SU-DHL-6 (cell line): Measurements from ENCODE around the gene TMEM87B.

Experiments
- H2AFZ ChIP-seq: fragments of 200-600 bp; sonication (generic); 2 replicates; pipeline ENCODE4 v1.6.1; 2014; ENCODE audit warnings: low read depth, mild to moderate bottlenecking, moderate library complexity, mixed read lengths, antibody characterized with exemption, low read length; ENCODE audit not compliant: severe bottlenecking
- H3F3A ChIP-seq: fragments of 200-600 bp; shearing (Covaris generic); 2 replicates; pipeline ENCODE4 v1.6.0; 2016; ENCODE audit warnings: antibody characterized with exemption, mild to moderate bottlenecking; ENCODE audit not compliant: insufficient read depth
- H3K27ac ChIP-seq: fragments of 200-600 bp; sonication (generic); 2 replicates; pipeline ENCODE4 v1.5.1; 2016; ENCODE audit warnings: low read depth, mild to moderate bottlenecking, low read length, moderate library complexity, mixed read lengths
- H3K27me3 ChIP-seq: fragments of 200-600 bp; sonication (generic), shearing (Covaris generic); 2 replicates; pipeline ENCODE4 v1.6.0; 2014; ENCODE audit warnings: mild to moderate bottlenecking, low read length
- H3K36me3 ChIP-seq: fragments of 200-600 bp; sonication (generic); 2 replicates; pipeline ENCODE4 v1.6.1; 2014; ENCODE audit warnings: mild to moderate bottlenecking, low read length, mixed read lengths
- H3K4me2 ChIP-seq: fragments of 300-600, 200-600 bp; shearing (Covaris generic), sonication (generic); 2 replicates; pipeline ENCODE4 v1.6.0; 2014; ENCODE audit warnings: low read length, low read depth, mild to moderate bottlenecking; ENCODE audit not compliant: poor library complexity, severe bottlenecking
- H3K4me3 ChIP-seq: fragments of 200-600 bp; sonication (generic); 2 replicates; pipeline ENCODE4 v1.5.1; 2014; ENCODE audit warnings: antibody characterized with exemption, low read length, mild to moderate bottlenecking, mixed read lengths; ENCODE audit not compliant: insufficient read depth, poor library complexity, severe bottlenecking
- H3K79me2 ChIP-seq: fragments of 200-600 bp; sonication (generic); 2 replicates; pipeline ENCODE4 v1.6.1; 2014; ENCODE audit warnings: mild to moderate bottlenecking, low read length, moderate library complexity; ENCODE audit not compliant: insufficient read depth
- H3K9ac ChIP-seq: fragments of 200-600 bp; sonication (generic); 2 replicates; pipeline ENCODE4 v1.7.0; 2014; ENCODE audit warnings: mild to moderate bottlenecking, low read length
- H3K9me2 ChIP-seq: fragments of 200-600 bp; sonication (generic); replicated peaks from 2 replicates; pipeline ENCODE4 v1.6.1; 2014; ENCODE audit warnings: low read length; ENCODE audit not compliant: insufficient read depth
- H3K9me3 ChIP-seq: fragments of 200-600 bp; sonication (generic); 2 replicates; pipeline ENCODE4 v1.6.1; 2014; ENCODE audit warnings: low read length, mixed read lengths; ENCODE audit not compliant: insufficient read depth
- H4K20me1 ChIP-seq: fragments of 200-600 bp; sonication (generic); 2 replicates; pipeline ENCODE4 v1.6.1; 2014; ENCODE audit warnings: low read depth, mild to moderate bottlenecking, antibody characterized with exemption, low read length, moderate library complexity, mixed read lengths
- CTCF ChIP-seq: fragments of 200-600 bp; sonication (generic); IDR thresholded peaks from one replicate; pipeline ENCODE4 v1.5.1; 2017; ENCODE audit warnings: antibody characterized with exemption, mild to moderate bottlenecking, low read length, moderate library complexity; ENCODE audit not compliant: insufficient read depth, poor library complexity, severe bottlenecking
- EZH2phosphoT487 ChIP-seq: fragments of 200-600 bp; sonication (generic), shearing (Covaris generic); conservative IDR thresholded peaks from 2 replicates; pipeline ENCODE4 v1.6.1; 2018; ENCODE audit warnings: mild to moderate bottlenecking, antibody characterized with exemption, low read length, moderate library complexity, mixed read lengths

The TMEM87B gene

GRCh38 chr2:112024231-112024630, 30.8 kb upstream of the TMEM87B start:
- no peak overlapping the region for H3K4me2 ChIP-seq
- TF ChIP-seq EZH2phosphoT487: no peak
- no peak for TF ChIP-seq CTCF
- no peaks in the 10 kb centered on the region for H3F3A ChIP-seq
- H4K20me1 ChIP-seq: no peaks in the 10 kb centered on the region
- no peaks in the 10 kb centered on the region for H3K27me3 ChIP-seq
- no peak overlapping the region for H3K4me3 ChIP-seq
- H3K9me2 ChIP-seq: no peaks in the 10 kb centered on the region
- H3K9ac ChIP-seq: no peak overlapping the region
- no peak overlapping the region for H2AFZ ChIP-seq
- H3K9me3 ChIP-seq: no peaks in the 10 kb centered on the region
- no peaks in the 10 kb centered on the region for H3K36me3 ChIP-seq
- no peak overlapping the region for H3K27ac ChIP-seq
- no peaks in the 10 kb centered on the region for H3K79me2 ChIP-seq

- H3K4me2 ChIP-seq: no peak overlapping the region
These were observed 30.1 kb upstream of the TMEM87B start for GRCh38 chr2:112024896-112025491.

GRCh38 chr2:112026509-112026908, 28.6 kb upstream of the TMEM87B start:
- no peak overlapping the region for H3K4me3 ChIP-seq
- H3K9me3 ChIP-seq: no peaks in the 10 kb centered on the region
- H3K9me2 ChIP-seq: no peaks in the 10 kb centered on the region
- no peak overlapping the region for H3K27ac ChIP-seq
- H4K20me1 ChIP-seq: no peaks in the 10 kb centered on the region
- no peaks in the 10 kb centered on the region for H3K27me3 ChIP-seq
- no peak overlapping the region for H3K9ac ChIP-seq
- TF ChIP-seq EZH2phosphoT487: no peak
- TF ChIP-seq CTCF: no peak
- no peak overlapping the region for H3K4me2 ChIP-seq
- H3F3A ChIP-seq: no peaks in the 10 kb centered on the region
- no peaks in the 10 kb centered on the region for H3K36me3 ChIP-seq
- no peaks in the 10 kb centered on the region for H3K79me2 ChIP-seq
- no peak overlapping the region for H2AFZ ChIP-seq

More at GRCh38 chr2:112024896-112025491, 30.1 kb upstream of the TMEM87B start:
- Histone ChIP-seq H3K27me3 (no peaks in the 10 kb centered on the region), H3K27ac (no peak overlapping the region), H3F3A (no peaks in the 10 kb centered on the region), H2AFZ (no peak overlapping the region), H3K79me2 (no peaks in the 10 kb centered on the region), H3K9me3 (no peaks in the 10 kb centered on the region), H3K9me2 (no peaks in the 10 kb centered on the region), H3K36me3 (no peaks in the 10 kb centered on the region), H3K4me3 (no peak overlapping the region), H3K9ac (no peak overlapping the region), H4K20me1 (no peaks in the 10 kb centered on the region)
- TF ChIP-seq CTCF: no peak
- no peak for TF ChIP-seq EZH2phosphoT487
